Naive thymus-derived CD4-positive, alpha-beta T cell (primary cell): Measurements from ENCODE around the gene NDC80. TPM values are rescaled to one million over a fixed set of nuclear protein-coding genes. Genes with fewer than 3 reads are reported as not detected.
A peak's percentile ranks its signal among the peaks of the same experiment; 100 is the strongest.
"Not testable (repeated sequence)": the region's sequence is repeated elsewhere in the genome, so short reads cannot be mapped to it uniquely, and the experiment has no call there.

Source experiments
- ATAC-seq: fragments of 150-1000 bp; cut with Tn5 transposase; 2 replicates; pipeline ENCODE4 v1.10.0; 2021; ENCODE audit warnings: mild to moderate bottlenecking, moderate library complexity
- CTCF ChIA-PET: fragments of 350-600 bp; sonication (Branson Sonifier 250); formaldehyde crosslinking; loops from one replicate; lab custom pipeline; 2021; ENCODE audit warnings: antibody characterized with exemption; lab: Charles Lee
- POLR2A ChIA-PET: fragments of 350-600 bp; sonication (Branson Sonifier 250); formaldehyde crosslinking; loops from one replicate; lab custom pipeline; 2021; ENCODE audit warnings: antibody characterized with exemption, inconsistent platforms; lab: Charles Lee
- DNase-seq, 9 donors: peaks; one replicate each; pipeline versions ENCODE4 v3.0.0 to v3.0.0-alpha.2; 2020 to 2022; ENCODE audit warnings: mixed read lengths in 1 of 9
- H3K27ac ChIP-seq: one replicate; pipeline ENCODE4 v1.7.0; 2013; ENCODE audit warnings: mild to moderate bottlenecking, low read depth, low read length, moderate library complexity
- H3K27me3 ChIP-seq, 2 donors: one replicate each; pipeline ENCODE4 v1.7.0; 2013; ENCODE audit warnings: low read length in 2 of 2, mild to moderate bottlenecking in 2 of 2, moderate library complexity in 2 of 2; ENCODE audit not compliant: control insufficient read depth in 2 of 2, insufficient read depth in 2 of 2
- H3K36me3 ChIP-seq, 3 experiments: 1 replicate in 2 of 3; 2 replicates in 1 of 3; pipeline ENCODE4 v1.7.0; 2013; ENCODE audit warnings: low read length in 3 of 3, mild to moderate bottlenecking in 3 of 3, moderate library complexity in 1 of 3; ENCODE audit not compliant: insufficient read depth in 3 of 3, control insufficient read depth in 2 of 3
- H3K4me1 ChIP-seq, 2 donors: one replicate each; pipeline ENCODE4 v1.7.0; 2013; ENCODE audit warnings: low read length in 2 of 2, mild to moderate bottlenecking in 2 of 2, moderate library complexity in 1 of 2; ENCODE audit not compliant: control insufficient read depth in 2 of 2, insufficient read depth in 2 of 2
- H3K4me3 ChIP-seq: 2 replicates; pipeline ENCODE4 v1.7.0; 2013; ENCODE audit warnings: mild to moderate bottlenecking, low read length
- H3K9me3 ChIP-seq, 3 experiments: 1 replicate in 2 of 3; 2 replicates in 1 of 3; pipeline ENCODE4 v1.7.0; 2013; ENCODE audit warnings: low read length in 3 of 3; ENCODE audit not compliant: control insufficient read depth in 2 of 3
- H3K27ac Mint-ChIP-seq, 9 donors: one replicate each; pipeline ENCODE4 v1.8.0; 2020 to 2022; ENCODE audit warnings: mixed read lengths in 9 of 9, mild to moderate bottlenecking in 8 of 9, moderate library complexity in 5 of 9, inconsistent platforms in 2 of 9
- H3K27me3 Mint-ChIP-seq, 5 donors: one replicate each; pipeline ENCODE4 v1.8.0; 2021 to 2022; ENCODE audit warnings: mixed read lengths in 5 of 5, mild to moderate bottlenecking in 1 of 5
- H3K36me3 Mint-ChIP-seq, 5 donors: one replicate each; pipeline ENCODE4 v1.8.0; 2020 to 2022; ENCODE audit warnings: mixed read lengths in 5 of 5, mild to moderate bottlenecking in 3 of 5, inconsistent platforms in 1 of 5
- H3K4me1 Mint-ChIP-seq, 7 donors: one replicate each; pipeline ENCODE4 v1.8.0; 2020 to 2022; ENCODE audit warnings: mixed read lengths in 7 of 7, mild to moderate bottlenecking in 3 of 7, inconsistent platforms in 1 of 7
- H3K4me3 Mint-ChIP-seq, 10 donors: one replicate each; pipeline ENCODE4 v1.8.0; 2020 to 2022; ENCODE audit warnings: mild to moderate bottlenecking in 10 of 10, mixed read lengths in 10 of 10, moderate library complexity in 6 of 10, inconsistent platforms in 2 of 10
- H3K9me3 Mint-ChIP-seq, 11 donors: one replicate each; pipeline ENCODE4 v1.8.0; 2020 to 2022; ENCODE audit warnings: mixed read lengths in 11 of 11, mild to moderate bottlenecking in 4 of 11, inconsistent platforms in 1 of 11, moderate library complexity in 1 of 11
- intact Hi-C, 2 donors: fragments of 100-400 bp; cut with micrococcal nuclease; formaldehyde crosslinking; loops; one replicate each; pipeline ENCODE4 v1.15.1; 2023
- polyA plus RNA-seq, 2 donors: library from polyadenylated mRNA; unstranded; fragments of 300-500 nt; fragmentation: Illumina TruSeq; gene quantifications; one replicate each; pipeline ENCODE4 v1.2.3, GENCODE V29; 2021
- total RNA-seq, 6 experiments: library from RNA in 5 of 6; stranded (reverse) in 5 of 6; gene quantifications; 1 replicate in 5 of 6; 2 replicates in 1 of 6; pipeline ENCODE4 v1.2.3 and lab custom pipeline; 2021 to 2026

Gene NDC80
- total and polyA plus RNA-seq, 7 experiments from 2014 or later: 1.3 to 53.6 (median 2.5) TPM

DNA sequence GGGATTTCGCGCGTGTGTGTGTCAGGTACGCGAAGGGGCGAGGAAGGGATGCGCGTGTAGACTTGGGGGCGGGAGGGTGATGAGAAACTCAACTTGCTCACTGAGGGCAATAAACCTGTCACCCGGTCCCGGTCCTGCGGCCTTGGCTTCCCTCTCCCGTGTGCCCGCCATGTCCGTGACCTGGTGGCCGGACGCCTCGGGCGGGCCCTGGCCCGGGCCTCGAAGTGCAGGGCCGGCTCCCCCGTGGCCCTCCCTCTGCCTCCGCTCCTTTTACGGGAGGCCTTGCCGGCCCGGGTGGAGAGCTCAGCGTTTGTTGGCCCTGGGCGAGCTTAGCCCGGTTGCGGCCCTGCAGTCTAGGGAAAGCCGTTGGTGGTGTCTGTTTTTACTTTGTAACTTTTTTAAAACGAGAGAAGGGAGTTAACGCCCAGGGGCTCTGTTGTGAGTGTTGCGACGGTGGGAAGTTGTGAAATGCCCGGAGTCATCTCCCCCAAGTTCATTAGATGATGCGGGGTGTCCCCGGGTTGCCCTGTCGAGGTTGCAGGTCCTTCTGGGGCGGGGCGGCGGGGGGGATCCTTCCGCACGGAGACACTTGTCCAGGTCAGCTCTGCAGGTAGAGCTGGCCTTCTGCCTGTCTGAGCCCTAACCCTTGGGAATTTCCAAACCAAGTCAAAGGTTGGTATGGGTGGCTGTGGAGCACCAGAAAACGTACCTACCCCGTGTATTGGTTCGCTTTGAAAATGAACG, 85.1 kb downstream of the NDC80 start:
- DNase-seq: peak in 7 of 9 donors; percentile 32 to 62 (median 54)
- Mint-ChIP-seq H3K27me3 (no peaks in the 10 kb centered on the region), H3K36me3 (peaks cover 5 to 24% (median 12%) of the 10 kb centered on the region in 5 donors), H3K4me3 (peak overlapping the region; percentile 91 to 99 (median 95)), H3K27ac (peak overlapping the region; percentile 84 to 98 (median 94)), H3K9me3 (peaks cover 0 to 3% (median 0%) of the 10 kb centered on the region in 11 donors), H3K4me1 (peaks cover 26 to 66% (median 51%) of the 10 kb centered on the region in 7 donors)
- peak overlapping the region; percentile 97 for H3K4me3 ChIP-seq
- peaks cover 3 to 14% (median 7%) of the 10 kb centered on the region in 3 experiments for H3K36me3 ChIP-seq
- ChIA-PET POLR2A (interaction anchor here (0.6 to 6.3 kb wide), 49 partner anchors 9 to 937 kb away, joined by 3 to 424 read pairs (median 5); partner anchors contain the start of genes METTL4, MYL12A and NDC80), CTCF (interaction anchor here (0.6 to 2.3 kb wide), 12 partner anchors 10 to 86 kb away, joined by 3 to 20 read pairs (median 4); partner anchors contain the start of genes METTL4 and NDC80)
- no peaks in the 10 kb centered on the region for H3K27me3 ChIP-seq
- no peaks in the 10 kb centered on the region for H3K9me3 ChIP-seq
- H3K4me1 ChIP-seq: peaks cover 23 to 32% of the 10 kb centered on the region in 2 donors
- peak; percentile 23 for ATAC-seq
- peak overlapping the region; percentile 100 for H3K27ac ChIP-seq
- intact Hi-C loops: loop anchor here (1.0 to 5.0 kb wide), 6 partner anchors 36 to 1844 kb away; partner anchors contain the start of genes MYL12B (in 1 of the 2) and YES1 (in 1 of the 2)

GRCh38 chr18:2656981-2657512, 85.7 kb downstream of the NDC80 start:
- Mint-ChIP-seq H3K4me3 (peak overlapping the region; percentile 91 to 99 (median 95)), H3K27me3 (no peaks in the 10 kb centered on the region), H3K27ac (peak overlapping the region; percentile 84 to 98 (median 94)), H3K9me3 (peaks cover 0 to 3% (median 0%) of the 10 kb centered on the region in 11 donors), H3K36me3 (peaks cover 5 to 26% (median 12%) of the 10 kb centered on the region in 5 donors), H3K4me1 (peaks cover 26 to 65% (median 53%) of the 10 kb centered on the region in 7 donors)
- no peaks in the 10 kb centered on the region for H3K27me3 ChIP-seq
- no peaks in the 10 kb centered on the region for H3K9me3 ChIP-seq
- ATAC-seq (no peak), DNase-seq (peak in 5 of 9 donors; percentile 52 to 74 (median 68))
- H3K36me3 ChIP-seq: peaks cover 3 to 14% (median 7%) of the 10 kb centered on the region in 3 experiments
- peak overlapping the region; percentile 100 for H3K27ac ChIP-seq
- ChIA-PET POLR2A (interaction anchor here (0.5 to 6.3 kb wide), 30 partner anchors 8 to 791 kb away, joined by 3 to 424 read pairs (median 8); partner anchors contain the start of genes METTL4, MYL12A and NDC80), CTCF (interaction anchor here (0.6 to 2.3 kb wide), 8 partner anchors 14 to 86 kb away, joined by 3 to 10 read pairs (median 4); partner anchors contain the start of genes METTL4 and NDC80)
- peak overlapping the region; percentile 97 for H3K4me3 ChIP-seq
- intact Hi-C loops: loop anchor here (1.0 to 5.0 kb wide), 7 partner anchors 35 to 1845 kb away; partner anchors contain the start of genes MYL12B (in 1 of the 2) and YES1 (in 1 of the 2)
- H3K4me1 ChIP-seq: peaks cover 23 to 32% of the 10 kb centered on the region in 2 donors

DNA sequence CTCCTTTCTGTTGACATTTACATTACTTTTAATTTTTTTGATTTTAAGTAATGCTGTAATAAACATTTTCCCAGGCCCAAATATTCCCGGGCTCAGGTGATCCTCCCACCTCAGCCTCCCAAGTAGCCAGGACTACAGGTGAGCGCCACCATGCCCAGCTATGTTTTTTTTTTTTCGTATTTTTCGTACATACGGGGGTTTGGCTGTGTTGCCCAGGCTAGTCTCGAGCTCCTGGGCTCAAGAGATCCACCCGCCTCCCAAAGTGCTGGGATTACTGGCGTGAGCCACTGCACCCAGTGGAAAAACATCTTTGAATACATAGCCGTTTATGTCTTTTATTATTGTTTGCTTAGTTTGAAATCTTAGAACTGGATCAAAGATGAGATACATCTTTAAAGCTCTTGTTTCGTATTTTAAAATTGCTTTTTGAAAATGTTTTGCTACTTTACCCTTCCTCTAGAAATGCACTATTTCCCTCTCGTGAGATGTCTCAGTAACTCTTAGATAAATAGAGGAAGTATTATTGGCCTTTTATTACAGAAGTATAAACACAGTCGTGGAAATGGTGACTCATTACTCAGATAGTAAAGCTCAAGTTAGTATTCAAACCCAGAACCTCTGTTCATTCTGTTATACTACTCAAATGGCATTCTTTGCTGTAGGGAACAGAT, 86.6 kb downstream of the NDC80 start:
- no peak for ATAC-seq
- Mint-ChIP-seq H3K9me3 (peaks cover 0 to 3% (median 0%) of the 10 kb centered on the region in 11 donors), H3K4me3 (peak overlapping the region; percentile 86 to 99 (median 96)), H3K27me3 (no peaks in the 10 kb centered on the region), H3K36me3 (peaks cover 7 to 28% (median 16%) of the 10 kb centered on the region in 5 donors), H3K27ac (peak overlapping the region; percentile 37 to 96 (median 84)), H3K4me1 (peaks cover 30 to 65% (median 58%) of the 10 kb centered on the region in 7 donors)
- H3K27me3 ChIP-seq: no peaks in the 10 kb centered on the region
- H3K36me3 ChIP-seq: peaks cover 3 to 14% (median 7%) of the 10 kb centered on the region in 3 experiments
- ChIA-PET POLR2A (interaction anchor here (0.6 to 6.3 kb wide), 12 partner anchors 11 to 231 kb away, joined by 3 to 424 read pairs (median 6); partner anchors contain the start of genes METTL4 and NDC80), CTCF (interaction anchor here (0.6 to 1.2 kb wide), 4 partner anchors 16 to 86 kb away, joined by 3 to 4 read pairs (median 4); partner anchors contain the start of genes METTL4 and NDC80)
- H3K27ac ChIP-seq: peak overlapping the region; percentile 100
- H3K4me1 ChIP-seq: peaks cover 27 to 35% of the 10 kb centered on the region in 2 donors
- H3K9me3 ChIP-seq: no peaks in the 10 kb centered on the region
- H3K4me3 ChIP-seq: peak overlapping the region; percentile 97
- peak in 1 of 9 donors; percentile 32 for DNase-seq
- intact Hi-C loops: loop anchor here (1.0 to 5.0 kb wide), 8 partner anchors 23 to 1846 kb away; partner anchors contain the start of genes MYL12B (in 1 of the 2) and YES1 (in 1 of the 2)

DNA sequence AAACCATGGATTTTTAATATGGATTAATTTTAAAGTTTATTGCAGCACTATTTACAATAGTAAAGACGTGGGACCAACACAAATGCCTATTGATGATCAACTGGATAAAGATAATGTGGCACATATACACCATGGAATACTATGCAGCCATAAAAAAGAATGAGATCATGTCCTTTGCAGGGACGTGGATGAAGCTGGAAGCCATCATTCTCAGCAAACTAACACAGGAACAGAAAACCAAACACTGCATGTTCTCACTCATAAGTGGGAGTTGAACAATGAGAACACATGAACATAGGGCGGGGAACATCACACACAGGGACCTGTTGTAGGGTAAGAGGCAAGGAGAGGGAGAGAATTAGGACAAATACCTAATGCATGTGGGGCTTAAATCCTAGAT, 89.5 kb downstream of the NDC80 start:
- POLR2A ChIA-PET: interaction anchor here (6.3 kb wide), 1 partner anchor 19 kb away, joined by 424 read pairs; no protein-coding TSS in a partner anchor
- H3K27ac ChIP-seq, H3K27me3 Mint-ChIP-seq, H3K9me3 ChIP-seq, CTCF ChIA-PET, ATAC-seq, intact Hi-C loops, H3K9me3 Mint-ChIP-seq, H3K36me3 ChIP-seq, H3K27me3 ChIP-seq, H3K4me3 ChIP-seq, DNase-seq: not testable (repeated sequence)
- Mint-ChIP-seq H3K36me3 (peaks cover 7 to 38% (median 31%) of the 10 kb centered on the region in 5 donors), H3K4me3 (peak overlapping the region; percentile 15 to 94 (median 57)), H3K4me1 (peaks cover 47 to 73% (median 67%) of the 10 kb centered on the region in 7 donors), H3K27ac (peak overlapping the region in 6 of 9 donors; percentile 40 to 79 (median 68))
- peaks cover 36 to 44% of the 10 kb centered on the region in 2 donors for H3K4me1 ChIP-seq

- H3K9me3 Mint-ChIP-seq, H3K9me3 ChIP-seq, H3K27me3 ChIP-seq, ATAC-seq, H3K4me3 ChIP-seq, intact Hi-C loops, H3K27ac ChIP-seq, H3K27me3 Mint-ChIP-seq, DNase-seq: not testable (repeated sequence)
- Histone ChIP-seq H3K36me3 (peaks cover 7 to 13% (median 10%) of the 10 kb centered on the region in 3 experiments), H3K4me1 (peaks cover 36 to 44% of the 10 kb centered on the region in 2 donors)
- ChIA-PET CTCF (interaction anchor here (1.1 kb wide), 1 partner anchor 12 kb away, joined by 3 read pairs; no protein-coding TSS in a partner anchor), POLR2A (interaction anchor here (1.1 to 1.7 kb wide), 2 partner anchors 20 to 58 kb away, joined by 3 to 4 read pairs; no protein-coding TSS in a partner anchor)
- Mint-ChIP-seq H3K36me3 (peaks cover 8 to 43% (median 36%) of the 10 kb centered on the region in 5 donors), H3K4me1 (peaks cover 53 to 88% (median 79%) of the 10 kb centered on the region in 7 donors), H3K27ac (peak overlapping the region in 3 of 9 donors; percentile 9 to 80 (median 12)), H3K4me3 (peak overlapping the region in 7 of 10 donors; percentile 16 to 86 (median 58))
Observed at GRCh38 chr18:2662288-2662687, 90.9 kb downstream of the NDC80 start.
